GM19463 (cell line): ENCODE measurements around the gene CEP350.
"Not testable (repeated sequence)": the region's sequence is repeated elsewhere in the genome, so short reads cannot be mapped to it uniquely, and the experiment has no call there.

Source experiments
- ATAC-seq: cut with Tn5 transposase; IDR thresholded peaks from one replicate; pipeline ENCODE4 v1.9.1; 2021; ENCODE audit warnings: mild to moderate bottlenecking, moderate library complexity; ENCODE audit not compliant: unreplicated experiment

Gene CEP350

GRCh38 chr1:179978199-179979079 is 23.8 kb downstream of the CEP350 start:
- ATAC-seq: no peak

- ATAC-seq: no peak
These were observed 29.5 kb downstream of the CEP350 start for GRCh38 chr1:179984101-179984500.

GRCh38 chr1:179984942-179985341 is 30.3 kb downstream of the CEP350 start:
- no peak for ATAC-seq

GRCh38 chr1:179990847-179991246 is 36.2 kb downstream of the CEP350 start:
- no peak for ATAC-seq

- no peak for ATAC-seq
These were observed 41.0 kb downstream of the CEP350 start for GRCh38 chr1:179995576-179995975.

- peak; percentile 76 for ATAC-seq
These were observed 41.5 kb downstream of the CEP350 start for GRCh38 chr1:179996099-179996498.

GRCh38 chr1:180000575-180000974 is 46.0 kb downstream of the CEP350 start:
- ATAC-seq: no peak

GRCh38 chr1:180002437-180002836 is 47.8 kb downstream of the CEP350 start:
- ATAC-seq: no peak

- ATAC-seq: peak; percentile 91
These were observed 48.6 kb downstream of the CEP350 start for GRCh38 chr1:180003026-180003695.

GRCh38 chr1:180006762-180007161 is 52.2 kb downstream of the CEP350 start:
- ATAC-seq: not testable (repeated sequence)

- no peak for ATAC-seq
These were observed 65.4 kb downstream of the CEP350 start for GRCh38 chr1:180020017-180020416.

GRCh38 chr1:180026556-180026955 is 71.9 kb downstream of the CEP350 start:
- ATAC-seq: no peak

GRCh38 chr1:180027949-180028445 is 73.4 kb downstream of the CEP350 start:
- no peak for ATAC-seq

GRCh38 chr1:180028864-180029263 is 74.3 kb downstream of the CEP350 start:
- no peak for ATAC-seq

GRCh38 chr1:180029524-180030135 is 75.0 kb downstream of the CEP350 start:
- no peak for ATAC-seq

GRCh38 chr1:180031664-180032063 is 77.1 kb downstream of the CEP350 start:
- ATAC-seq: no peak

- no peak for ATAC-seq
These were observed 78.8 kb downstream of the CEP350 start for GRCh38 chr1:180033390-180033789.

- no peak for ATAC-seq
These were observed 85.4 kb downstream of the CEP350 start for GRCh38 chr1:180040034-180040433.

- no peak for ATAC-seq
These were observed 87.0 kb downstream of the CEP350 start for GRCh38 chr1:180041582-180041981.

GRCh38 chr1:180042988-180043622 is 88.5 kb downstream of the CEP350 start:
- no peak for ATAC-seq

- ATAC-seq: no peak
These were observed 89.2 kb downstream of the CEP350 start for GRCh38 chr1:180043785-180044184.
